ENCODE results near the gene SEC24A.

GRCh38 chr5:134610725-134611124, 37.9 kb upstream of the SEC24A start:
- no peak for TF ChIP-seq CTCF (IDR thresholded peaks at IDR 0.05)
- no peak for TF ChIP-seq POLR2A (IDR thresholded peaks at IDR 0.05)
- no peak for TF ChIP-seq POLR2AphosphoS5 (IDR thresholded peaks at IDR 0.05)
